Astrocyte of the spinal cord (primary cell): Measurements from ENCODE around the gene TRAK1.

Source experiments
- DNase-seq: peaks from one replicate; pipeline ENCODE4 v3.0.0; 2011; ENCODE audit warnings: low read depth, low spot score
- H3K4me3 ChIP-seq: 2 replicates; pipeline ENCODE4 v1.5.1; 2011; ENCODE audit warnings: low read depth, mild to moderate bottlenecking, low read length, moderate library complexity
- in situ Hi-C: cut with HindIII; loops from 2 replicates; pipeline ENCODE4 v1.10.0; 2017; ENCODE audit warnings: low sequenced_read_pairs
- TF ChIP-seq, protein P1 (sequence below): IDR thresholded peaks from 2 replicates; pipeline ENCODE4 v1.5.1; 2012; ENCODE audit warnings: low read depth, mild to moderate bottlenecking, low read length, inconsistent platforms

The TRAK1 gene

DNA sequence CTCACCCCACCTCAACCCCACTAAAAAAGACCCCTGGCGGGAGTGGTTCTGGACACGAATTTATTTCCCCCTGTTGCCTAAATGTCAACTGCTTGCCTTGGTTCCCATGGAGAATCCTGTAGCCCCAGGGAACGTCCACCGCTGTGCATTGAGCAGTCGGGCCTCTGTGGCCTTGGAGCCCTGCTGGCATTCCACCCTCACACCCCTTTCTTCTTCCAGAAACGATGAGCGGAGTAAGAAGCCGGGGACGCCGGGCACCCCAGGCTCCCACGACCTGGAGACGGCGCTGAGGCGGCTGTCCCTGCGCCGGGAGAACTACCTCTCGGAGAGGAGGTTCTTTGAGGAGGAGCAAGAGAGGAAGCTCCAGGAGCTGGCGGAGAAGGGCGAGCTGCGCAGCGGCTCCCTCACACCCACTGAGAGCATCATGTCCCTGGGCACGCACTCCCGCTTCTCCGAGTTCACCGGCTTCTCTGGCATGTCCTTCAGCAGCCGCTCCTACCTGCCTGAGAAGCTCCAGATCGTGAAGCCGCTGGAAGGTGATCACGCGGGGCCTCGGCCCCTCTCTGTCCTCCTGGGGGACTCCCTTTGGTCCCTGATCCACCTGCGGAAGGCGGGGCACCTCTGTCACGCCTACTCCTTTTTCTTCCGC lies 111.2 kb downstream of the TRAK1 start:
- in situ Hi-C loops, result no loop called here

DNA sequence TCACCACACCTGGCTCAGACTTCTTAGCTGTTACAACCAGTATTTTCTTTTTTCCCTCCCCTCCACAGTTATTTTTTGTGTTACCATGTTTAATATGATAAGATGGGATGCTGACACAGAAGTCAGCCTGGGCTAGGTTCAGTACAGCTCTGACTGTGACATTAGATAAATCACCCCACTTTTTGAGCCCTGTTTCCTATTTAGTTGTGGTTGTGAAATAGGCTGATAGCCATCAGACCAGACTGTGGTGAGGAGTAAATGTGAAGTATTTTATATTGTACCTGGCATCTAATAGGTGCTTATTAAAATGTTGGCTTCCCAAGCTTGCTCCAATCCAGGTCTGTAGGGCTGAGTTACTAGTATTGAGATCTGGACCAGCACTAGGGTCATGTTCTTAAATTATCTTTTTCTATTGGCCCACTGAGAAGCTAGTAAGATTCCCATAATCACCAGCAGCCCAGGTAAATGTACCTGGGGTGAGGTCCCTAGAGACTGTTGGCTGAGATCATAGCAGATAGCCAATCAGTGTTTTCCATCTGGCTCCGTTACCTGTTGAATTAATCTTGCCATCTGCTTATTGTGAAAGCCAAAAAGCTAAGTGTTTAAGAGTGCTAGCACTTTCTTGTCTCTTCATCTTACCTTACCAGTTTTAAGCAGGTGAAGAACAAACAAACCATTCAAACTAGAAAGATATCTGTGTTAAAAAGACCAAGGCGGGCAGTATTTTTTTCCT lies 113.9 kb downstream of the TRAK1 start:
- DNase-seq, result no peak
- no peak overlapping the region for H3K4me3 ChIP-seq
- in situ Hi-C loops, result no loop called here
- TF ChIP-seq, protein P1, sequence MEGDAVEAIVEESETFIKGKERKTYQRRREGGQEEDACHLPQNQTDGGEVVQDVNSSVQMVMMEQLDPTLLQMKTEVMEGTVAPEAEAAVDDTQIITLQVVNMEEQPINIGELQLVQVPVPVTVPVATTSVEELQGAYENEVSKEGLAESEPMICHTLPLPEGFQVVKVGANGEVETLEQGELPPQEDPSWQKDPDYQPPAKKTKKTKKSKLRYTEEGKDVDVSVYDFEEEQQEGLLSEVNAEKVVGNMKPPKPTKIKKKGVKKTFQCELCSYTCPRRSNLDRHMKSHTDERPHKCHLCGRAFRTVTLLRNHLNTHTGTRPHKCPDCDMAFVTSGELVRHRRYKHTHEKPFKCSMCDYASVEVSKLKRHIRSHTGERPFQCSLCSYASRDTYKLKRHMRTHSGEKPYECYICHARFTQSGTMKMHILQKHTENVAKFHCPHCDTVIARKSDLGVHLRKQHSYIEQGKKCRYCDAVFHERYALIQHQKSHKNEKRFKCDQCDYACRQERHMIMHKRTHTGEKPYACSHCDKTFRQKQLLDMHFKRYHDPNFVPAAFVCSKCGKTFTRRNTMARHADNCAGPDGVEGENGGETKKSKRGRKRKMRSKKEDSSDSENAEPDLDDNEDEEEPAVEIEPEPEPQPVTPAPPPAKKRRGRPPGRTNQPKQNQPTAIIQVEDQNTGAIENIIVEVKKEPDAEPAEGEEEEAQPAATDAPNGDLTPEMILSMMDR, result no peak

More for the DNA sequence above, 111.2 kb downstream of the TRAK1 start:
- no peak for DNase-seq
- no peak overlapping the region for H3K4me3 ChIP-seq
- TF ChIP-seq, protein P1, result no peak

DNA sequence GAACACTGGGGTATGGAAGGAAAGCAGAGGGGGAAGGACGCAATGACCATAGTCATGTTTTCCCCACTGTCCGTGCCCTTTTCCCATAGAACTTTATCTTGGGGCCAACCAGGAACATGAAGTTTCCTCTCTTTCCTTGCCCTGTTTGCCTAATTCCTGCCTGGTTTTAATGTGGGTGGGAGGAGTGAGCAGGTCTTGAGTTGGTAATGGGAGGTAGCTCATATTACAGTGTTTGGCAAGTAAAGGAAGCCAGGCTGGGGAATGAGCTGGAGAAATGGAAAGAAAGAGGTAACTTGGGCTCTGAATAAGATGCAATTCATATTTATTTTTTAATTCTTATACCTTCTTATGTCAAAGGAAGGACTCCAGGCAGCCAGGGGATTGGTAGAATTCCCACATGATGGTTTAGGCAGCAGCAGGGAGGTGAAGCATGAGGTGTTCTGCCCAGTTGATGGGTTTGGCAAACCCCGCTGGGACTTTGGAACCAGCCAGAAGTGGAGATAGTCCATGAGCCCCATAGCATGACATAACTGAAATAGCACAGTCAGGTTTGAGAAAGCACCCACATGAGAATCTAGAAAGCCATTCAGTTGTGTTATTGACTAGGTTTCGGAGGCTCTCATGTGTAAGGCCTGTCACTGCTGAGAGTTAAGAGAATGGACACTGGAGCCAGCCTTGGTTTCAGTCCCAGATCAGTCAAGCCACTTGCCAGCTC lies 114.8 kb downstream of the TRAK1 start:
- no peak for DNase-seq
- in situ Hi-C loops, result no loop called here
- TF ChIP-seq, protein P1, result no peak
- H3K4me3 ChIP-seq, result no peak overlapping the region

DNA sequence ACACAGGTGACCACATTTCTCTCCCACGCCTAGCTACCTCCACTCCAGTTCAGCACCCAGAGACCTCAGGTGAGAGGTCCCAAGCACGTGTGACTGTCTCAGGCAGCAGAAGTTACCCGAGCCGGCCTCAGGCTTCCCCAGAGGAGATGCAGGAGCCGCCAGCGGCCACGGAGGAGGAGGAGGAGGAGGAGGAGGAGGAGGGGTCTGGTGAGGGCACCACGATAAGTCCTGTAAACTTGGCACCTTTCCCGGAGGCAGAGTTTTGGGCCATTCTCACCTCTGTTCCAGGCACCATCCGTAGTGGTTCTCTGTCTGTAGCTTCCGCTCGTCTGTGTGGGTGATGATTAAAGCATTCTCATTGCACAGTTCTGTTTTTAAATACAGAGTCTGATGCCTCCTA lies 118.8 kb downstream of the TRAK1 start:
- DNase-seq, result no peak
- in situ Hi-C loops, result no loop called here
- TF ChIP-seq, protein P1, result no peak
- H3K4me3 ChIP-seq, result no peak overlapping the region

DNA sequence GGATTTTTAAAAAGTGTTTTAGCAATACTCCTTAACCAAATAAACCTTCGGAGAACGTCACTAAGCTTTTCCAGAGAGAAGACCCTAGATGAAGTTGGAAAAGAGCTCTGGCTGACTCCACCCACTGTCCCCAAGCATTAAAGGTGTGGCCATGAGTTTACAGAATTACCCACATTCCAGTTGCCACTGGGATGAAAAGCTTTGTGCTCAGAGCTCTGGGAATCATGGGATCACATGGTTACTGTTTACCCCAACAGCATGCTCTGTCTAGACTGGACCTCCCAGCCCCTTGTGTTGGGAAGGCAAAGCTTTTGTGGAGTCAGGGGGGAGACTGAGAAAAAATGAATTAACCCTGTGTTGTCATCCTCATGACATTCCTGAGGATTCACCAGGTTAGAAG lies 119.6 kb downstream of the TRAK1 start:
- DNase-seq, result no peak
- TF ChIP-seq, protein P1, result no peak
- in situ Hi-C loops, result no loop called here

DNA sequence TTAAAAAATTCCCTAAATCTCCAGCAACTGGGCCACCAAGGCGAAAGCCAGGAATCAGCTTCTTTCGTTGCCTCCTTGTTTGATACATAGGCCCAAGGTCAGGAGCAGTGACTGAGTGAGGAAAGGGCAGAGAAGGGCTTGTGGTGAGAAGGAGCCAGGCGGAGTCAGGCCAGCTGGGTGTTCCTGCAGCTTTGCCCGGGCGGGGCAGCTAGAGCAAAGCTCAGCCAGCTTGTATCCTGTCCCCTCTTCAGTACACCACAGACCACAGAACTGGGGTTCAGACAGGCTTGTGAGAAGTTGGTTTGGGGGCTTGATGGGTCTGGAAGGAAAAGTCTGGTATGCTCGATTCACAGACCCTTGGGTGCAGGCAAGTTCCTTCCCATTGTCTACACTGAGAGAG lies 122.3 kb downstream of the TRAK1 start:
- TF ChIP-seq, protein P1, result no peak
- in situ Hi-C loops, result no loop called here
- no peak for DNase-seq
- H3K4me3 ChIP-seq, result no peak overlapping the region

More for the DNA sequence above, 119.6 kb downstream of the TRAK1 start:
- H3K4me3 ChIP-seq, result no peak overlapping the region
